ENCODE results near the gene SMIM44. TPM values are rescaled to one million over a fixed set of nuclear protein-coding genes. Genes with fewer than 3 reads are reported as not detected.

SMIM44 gene
- polyA plus RNA-seq, 4 donors, result 0.32 TPM; not detected in 3

DNA sequence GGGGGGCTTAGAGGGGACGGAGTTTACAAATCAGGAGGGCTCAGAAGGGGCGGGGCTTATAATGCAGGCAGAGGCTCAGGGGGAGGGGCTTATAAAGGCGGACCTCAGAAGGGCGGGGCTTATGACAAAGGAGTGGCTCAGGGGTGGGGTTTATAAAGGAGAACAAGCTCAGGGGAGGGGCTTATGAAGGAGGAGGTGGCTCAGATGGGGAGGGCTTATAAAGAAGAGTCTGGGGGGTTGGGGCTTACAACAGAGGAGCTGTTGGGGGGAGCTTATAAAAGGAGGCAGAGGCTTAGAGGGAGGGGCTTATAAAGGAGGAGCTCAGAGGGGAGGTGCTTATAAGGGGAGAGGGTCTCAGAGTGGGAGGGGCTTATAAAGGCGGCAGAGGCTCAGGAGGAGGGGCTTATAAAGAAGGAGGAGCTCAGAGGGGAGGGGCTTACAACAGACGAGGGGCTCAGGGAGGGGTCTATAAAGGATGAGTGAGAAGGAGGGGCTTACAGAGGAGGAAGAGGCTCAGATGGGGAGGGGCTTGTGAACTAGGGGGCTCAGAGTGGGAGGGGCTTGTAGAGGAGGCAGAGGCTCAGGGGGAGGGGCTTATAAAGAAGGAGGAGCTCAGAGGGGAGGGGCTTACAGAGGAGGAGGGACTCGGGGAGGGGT, 3.9 kb downstream of the SMIM44 start:
- DNase-seq (ENCODE audit: low read depth in 4 of 4, low spot score in 3 of 4), result no peak

DNA sequence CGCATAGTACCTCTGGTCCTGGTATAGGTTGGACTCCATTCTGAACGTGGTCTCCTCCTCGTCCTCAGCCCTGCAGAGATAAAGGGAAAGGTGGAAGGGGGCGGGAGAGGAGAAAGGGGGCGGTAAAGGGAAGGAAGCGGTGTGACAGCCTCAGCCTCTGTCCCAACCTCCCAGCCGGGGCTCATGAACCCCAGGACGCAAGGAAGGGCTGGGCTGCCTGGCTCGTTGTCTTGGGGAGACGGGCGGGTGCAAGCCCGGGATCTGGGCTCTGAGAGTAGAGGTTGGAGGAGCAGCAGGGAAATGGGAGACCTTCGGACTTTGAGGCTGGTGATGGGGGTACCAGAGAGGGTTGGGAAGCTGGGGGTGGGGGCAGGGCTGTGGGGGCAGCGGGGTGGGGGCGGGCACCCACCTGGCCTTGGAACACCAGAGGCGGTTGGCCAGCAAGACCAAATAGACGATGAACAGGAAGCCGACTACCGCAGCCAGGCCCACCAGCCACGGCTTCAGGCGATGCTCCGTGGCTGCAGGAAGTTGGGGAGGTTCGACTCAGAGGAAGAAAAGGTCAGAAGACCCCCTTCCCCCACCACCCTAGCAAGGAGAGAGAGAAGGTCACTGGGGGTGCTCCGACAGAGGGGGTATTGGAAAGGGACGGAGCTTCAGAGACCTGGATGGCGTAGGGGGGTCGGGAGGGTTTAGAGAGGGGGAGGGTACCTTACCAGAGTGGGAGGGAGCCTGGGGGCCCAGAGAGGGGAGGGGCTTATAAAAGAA, 4.6 kb downstream of the SMIM44 start:
- no peak for DNase-seq (ENCODE audit: low read depth in 4 of 4, low spot score in 3 of 4)

DNA sequence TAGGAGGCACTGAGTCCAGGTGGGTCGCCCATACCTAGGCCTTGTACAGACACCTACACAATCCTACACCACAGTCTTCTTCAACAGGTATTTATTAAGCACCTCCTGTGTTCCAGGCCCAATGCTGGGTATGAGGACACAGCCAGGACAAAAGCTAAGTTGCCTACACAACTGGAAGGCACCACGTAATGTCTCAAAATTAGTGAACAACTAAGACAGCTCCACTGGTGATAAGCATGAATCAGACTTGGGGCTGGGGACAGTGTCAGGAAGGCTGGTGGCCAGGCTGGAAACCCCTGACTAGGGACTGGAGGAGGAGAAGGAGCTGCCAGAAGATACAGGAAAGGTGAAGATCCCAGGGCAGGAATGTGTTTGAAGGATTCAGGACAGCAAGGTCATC, 5.3 kb downstream of the SMIM44 start:
- no peak for DNase-seq (ENCODE audit: low read depth in 4 of 4, low spot score in 3 of 4)

DNA sequence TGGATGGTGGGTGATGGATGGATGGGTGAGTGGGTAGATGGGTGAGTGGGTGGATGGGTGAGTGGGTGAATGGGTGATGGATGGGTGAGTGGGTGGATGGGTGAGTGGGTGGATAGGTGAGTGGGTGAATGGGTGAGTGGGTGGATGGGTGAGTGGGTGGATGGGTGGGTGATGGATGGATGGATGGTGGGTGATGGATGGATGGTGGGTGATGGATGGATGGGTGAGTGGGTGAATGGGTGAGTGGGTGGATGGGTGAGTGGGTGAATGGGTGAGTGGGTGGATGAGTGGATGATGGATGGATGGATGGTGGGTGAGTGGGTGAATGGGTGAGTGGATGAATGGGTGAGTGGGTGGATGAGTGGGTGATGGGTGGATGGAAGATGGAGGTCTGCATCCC, 5.7 kb downstream of the SMIM44 start:
- DNase-seq (ENCODE audit: low read depth in 4 of 4, low spot score in 3 of 4), result no peak

DNA sequence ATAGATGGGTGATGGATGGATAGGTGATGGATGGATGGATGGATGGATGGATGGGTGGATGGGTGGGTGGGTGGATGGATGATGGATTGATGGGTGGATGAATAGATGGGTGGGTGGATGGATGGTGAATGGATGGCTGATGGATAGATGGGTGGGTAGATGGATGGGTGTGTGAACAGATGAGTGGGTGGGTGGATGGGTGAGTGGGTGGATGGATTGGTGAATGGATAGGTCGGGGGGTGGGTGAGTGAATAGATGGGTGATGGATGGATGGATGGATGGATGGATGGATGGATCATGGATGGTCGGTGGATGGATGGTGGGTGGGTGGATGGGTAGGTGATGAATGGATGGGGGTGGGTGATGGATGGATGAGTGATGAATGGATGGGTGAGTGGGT, 6.4 kb downstream of the SMIM44 start:
- DNase-seq (ENCODE audit: low read depth in 4 of 4, low spot score in 3 of 4), result no peak

DNA sequence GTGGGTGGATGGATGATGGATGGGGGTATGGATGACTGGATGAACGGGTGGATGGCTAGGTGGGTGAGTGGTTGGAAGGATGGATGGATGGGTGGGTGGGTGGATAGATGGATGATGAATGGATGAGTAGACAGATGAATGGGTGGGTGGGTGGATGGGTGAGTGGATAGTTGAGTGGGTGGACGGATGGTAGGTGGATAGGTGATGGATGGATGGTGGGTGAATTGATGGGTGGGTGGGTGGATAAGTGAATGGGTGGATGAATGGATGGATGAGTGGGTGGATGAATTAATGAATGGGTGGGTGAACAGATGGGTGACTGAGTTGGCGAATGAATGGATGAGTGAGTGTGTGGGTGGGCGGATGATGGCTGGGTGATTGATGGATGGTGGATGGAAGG, 7.8 kb downstream of the SMIM44 start:
- no peak for DNase-seq (ENCODE audit: low read depth in 4 of 4, low spot score in 3 of 4)

DNA sequence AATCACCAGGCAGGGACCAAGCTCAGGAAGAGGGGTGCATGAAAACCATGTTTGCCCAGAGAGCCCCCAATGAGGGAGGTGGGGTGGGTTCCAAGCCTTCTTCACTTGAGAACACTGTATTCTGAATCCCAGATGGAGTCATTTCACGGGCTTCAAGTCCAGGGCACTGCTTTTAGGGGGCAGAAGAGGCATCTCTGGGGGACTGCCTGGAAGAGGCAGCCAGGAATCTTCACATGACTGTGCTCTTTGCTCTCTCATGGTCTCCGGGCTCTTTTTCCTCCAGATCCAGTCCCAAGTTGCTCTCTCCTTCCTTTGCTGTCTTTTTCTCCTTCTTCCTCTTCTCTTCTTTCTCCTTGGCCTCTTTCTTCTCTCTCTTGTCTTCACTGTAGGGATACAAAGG, 8.6 kb downstream of the SMIM44 start:
- DNase-seq (ENCODE audit: low read depth in 4 of 4, low spot score in 3 of 4), result no peak

DNA sequence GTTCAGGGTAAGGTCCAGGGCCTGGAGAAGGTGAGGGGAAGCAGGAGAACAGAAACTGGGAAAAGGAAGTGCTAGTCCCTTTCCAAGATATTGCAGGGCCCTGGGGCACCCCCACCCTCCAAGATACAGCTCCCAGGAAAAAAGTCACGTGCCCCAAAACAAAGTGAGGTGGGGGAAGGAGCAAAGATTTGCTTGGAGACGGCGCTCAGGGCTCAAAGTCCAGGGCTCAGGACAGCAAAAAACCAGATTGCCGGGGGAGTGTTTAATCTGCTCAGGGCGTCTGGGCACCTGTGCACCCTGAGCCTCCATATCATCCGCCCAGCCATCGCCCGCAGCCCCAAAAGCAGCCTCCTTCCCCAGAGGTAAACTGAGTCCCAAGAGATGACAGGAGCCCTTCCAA, 9.2 kb downstream of the SMIM44 start:
- DNase-seq (ENCODE audit: low read depth in 4 of 4, low spot score in 3 of 4), result no peak

DNA sequence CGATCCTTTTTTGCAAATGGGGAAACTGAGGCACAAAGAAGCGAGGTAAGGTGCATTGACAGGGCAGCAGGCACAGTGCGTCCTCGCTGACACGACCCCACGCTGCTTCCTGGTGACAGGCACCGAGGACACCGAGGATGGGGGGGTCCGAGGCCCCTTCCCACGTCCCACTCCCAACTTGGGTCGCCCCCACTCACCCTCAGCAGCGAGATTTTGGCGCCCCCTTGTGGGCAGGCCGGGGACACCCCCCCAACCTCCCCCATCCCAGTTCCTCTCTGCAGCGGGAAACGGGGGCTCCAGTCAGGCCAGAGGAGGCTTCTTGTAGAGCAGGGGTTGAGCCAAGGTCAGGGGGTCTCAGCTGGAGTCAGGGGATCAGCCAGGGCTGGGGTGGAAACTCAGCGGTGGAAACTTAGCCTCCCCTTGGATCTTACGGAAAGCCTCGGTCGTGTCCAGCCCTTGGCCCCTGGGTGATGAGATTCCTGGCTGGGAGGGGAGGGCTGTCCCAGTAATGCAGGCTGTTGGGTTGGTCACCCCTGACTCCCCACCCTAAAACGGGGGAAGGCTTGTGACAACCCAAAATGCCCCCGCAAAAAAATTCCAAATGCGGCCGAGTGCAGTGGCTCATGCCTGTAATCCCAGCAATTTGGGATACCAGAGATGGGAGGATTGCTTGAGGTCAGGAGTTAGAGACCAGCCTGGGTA, 11.1 kb downstream of the SMIM44 start:
- DNase-seq (ENCODE audit: low read depth in 4 of 4, low spot score in 3 of 4), result no peak

DNA sequence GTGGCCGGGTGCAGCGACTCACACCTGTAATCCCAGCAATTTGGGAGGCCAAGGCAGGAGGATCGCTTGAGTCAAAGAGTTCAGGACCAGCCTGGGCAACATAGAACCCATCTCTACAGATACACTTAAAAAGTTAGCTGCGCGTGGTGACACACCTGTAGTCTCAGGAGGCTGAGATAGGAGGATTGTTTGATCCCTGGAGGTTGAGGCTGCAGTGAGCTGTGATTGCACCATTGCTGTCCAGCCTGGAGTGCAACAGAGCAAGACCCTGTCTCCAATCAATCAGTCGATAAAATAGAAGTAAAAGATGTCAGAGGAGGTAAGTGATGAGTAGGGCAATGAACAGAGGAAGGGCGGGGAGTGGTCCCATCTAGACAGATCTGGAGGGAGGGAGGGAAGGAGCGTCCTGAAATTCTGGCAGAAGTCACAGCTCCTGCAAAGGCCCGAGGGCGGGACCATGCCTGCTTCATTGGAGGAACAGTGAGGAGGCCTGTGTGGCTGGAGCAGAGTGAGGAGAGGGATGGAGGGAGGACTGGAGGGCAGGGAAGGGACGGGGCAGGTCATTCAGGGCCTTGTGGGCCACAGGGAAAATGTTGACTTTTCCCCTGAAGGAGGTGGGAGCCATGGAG, 12.6 kb downstream of the SMIM44 start:
- DNase-seq (ENCODE audit: low read depth in 4 of 4, low spot score in 3 of 4), result no peak

DNA sequence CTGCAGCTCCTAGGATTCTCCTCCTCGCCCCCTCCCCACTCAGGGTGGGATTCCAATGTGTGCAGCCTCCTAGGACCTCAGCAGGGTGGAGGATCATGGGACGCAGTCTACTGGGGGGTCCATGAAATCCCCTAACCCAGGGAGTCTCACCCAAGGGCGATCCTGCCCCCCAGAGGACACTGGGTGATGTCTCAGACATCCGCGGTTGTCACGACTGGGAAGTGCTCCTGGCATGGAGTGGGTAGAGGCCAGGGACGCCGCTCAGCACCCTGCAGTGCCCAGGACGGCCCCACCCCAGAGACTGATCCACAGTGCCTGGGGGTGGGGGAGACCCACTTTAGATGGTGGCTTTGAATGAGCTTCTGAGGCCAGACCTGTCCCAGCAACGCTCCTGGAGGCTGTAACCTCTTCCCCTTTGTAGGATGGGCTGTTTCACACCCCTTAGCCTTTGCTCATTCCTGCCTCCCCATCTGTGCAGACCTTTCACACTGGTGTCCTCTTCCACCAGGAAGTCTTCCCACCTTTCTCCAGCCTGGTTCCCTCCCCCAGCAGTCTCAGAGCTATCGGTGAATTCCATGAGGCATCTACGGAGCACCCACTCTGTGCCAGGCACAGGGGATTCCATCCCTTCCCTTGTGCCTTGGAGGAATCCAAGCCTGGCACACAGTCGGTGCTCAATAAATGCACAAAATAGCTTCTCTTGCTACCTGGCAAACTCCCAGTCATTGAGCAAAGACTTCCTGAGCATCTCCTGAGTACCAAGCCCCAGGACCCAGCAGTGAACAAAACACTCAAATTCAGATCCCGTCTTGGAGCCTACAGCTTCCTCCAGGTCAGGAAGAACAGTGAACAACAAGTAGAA, 13.4 kb downstream of the SMIM44 start:
- no peak for DNase-seq (ENCODE audit: low read depth in 4 of 4, low spot score in 3 of 4)

DNA sequence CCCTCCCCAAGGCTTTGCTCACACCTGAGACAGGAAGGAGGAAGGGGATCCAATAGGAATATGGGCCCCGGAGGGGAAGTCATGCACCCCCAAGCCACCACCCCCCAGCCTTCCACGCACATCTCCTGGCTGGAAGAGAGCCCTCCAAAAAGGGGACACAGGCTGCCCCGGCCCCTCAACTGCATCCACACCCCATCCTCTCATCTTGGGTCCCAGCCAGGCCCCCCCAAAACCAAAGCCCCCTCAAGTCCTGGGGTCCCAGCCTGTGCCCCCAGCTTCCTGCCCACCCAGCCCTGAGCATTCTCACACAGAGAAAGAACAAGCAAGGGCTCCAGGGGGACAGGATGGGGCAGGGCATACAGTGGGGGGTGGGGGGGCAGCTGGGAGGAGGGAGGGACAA, 15.0 kb downstream of the SMIM44 start:
- no peak for DNase-seq (ENCODE audit: low read depth in 4 of 4, low spot score in 3 of 4)

DNA sequence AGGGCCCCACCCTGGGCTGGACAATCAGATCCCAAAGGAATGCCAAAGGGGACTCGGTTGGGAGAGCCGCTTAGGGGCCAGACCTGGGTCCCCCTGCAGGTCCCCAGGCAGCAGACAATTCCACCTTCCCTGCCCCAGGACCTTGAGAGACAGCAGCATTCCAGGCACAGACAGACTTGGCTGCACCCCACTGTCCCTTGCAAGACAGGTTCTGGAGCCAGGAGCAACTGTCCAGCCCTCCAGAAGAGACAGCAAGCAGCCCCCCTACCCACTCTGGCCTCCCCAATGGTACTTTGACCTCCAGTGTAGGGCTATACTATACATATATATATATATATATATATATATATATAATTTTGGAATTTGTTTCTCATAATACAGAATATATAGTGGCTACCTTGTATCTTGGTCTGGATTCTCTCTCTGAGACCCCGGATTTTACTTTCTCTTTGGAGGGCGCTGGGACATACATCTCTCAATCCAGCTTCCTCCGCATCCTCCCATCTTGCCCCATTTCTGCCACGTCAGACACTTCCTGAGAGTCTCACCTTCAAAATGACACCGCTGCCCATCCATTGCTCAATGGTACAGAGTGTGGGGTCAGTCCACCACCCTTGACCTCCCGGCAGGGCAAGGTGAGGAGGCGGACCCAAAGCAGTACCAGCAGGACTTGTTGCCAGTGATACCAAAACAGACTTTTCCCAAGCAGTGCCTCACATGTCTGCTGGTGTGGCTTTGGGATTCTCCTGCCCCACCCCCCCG, 15.6 kb downstream of the SMIM44 start:
- no peak for DNase-seq (ENCODE audit: low read depth in 4 of 4, low spot score in 3 of 4)

DNA sequence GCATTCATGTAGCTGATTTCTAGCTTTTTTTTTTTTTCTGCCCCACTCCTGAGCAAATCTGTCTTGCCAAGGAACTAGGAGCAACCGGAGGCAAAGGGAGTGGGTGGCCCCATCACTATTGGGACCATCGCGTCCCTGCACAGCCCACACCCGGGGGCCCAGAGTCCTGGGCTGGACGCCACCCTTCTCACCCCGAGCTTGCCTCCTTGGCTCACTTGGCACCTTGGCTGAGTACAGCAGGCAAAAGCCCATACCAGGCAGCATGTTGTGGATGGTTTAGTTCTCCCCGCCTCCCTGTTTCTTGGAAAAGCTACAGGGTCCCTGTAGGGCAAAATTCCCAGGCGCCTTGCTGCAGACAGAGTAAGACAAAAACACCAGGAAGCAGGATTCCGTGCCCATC, 16.6 kb downstream of the SMIM44 start:
- no peak for DNase-seq (ENCODE audit: low read depth in 4 of 4, low spot score in 3 of 4)

DNA sequence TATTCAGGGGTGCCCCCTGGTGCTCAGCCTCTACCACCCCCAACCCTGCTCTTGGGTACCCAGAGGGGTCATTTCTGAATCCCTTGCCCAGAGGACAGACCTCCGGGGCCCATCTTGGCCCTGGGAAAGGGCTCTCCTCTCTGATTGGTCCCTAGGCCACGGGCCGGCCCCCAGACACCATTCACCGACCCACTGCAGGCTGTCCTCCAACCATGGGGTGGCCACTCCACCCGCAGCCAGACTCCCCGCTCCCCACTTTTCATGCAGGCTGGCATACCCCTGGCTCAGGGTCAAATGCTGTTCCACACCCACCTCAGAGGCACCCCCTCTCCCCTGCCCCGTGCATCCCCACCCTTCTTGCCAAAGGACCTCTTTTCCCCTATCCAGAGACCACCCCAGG, 17.7 kb downstream of the SMIM44 start:
- no peak for DNase-seq (ENCODE audit: low read depth in 4 of 4, low spot score in 3 of 4)

DNA sequence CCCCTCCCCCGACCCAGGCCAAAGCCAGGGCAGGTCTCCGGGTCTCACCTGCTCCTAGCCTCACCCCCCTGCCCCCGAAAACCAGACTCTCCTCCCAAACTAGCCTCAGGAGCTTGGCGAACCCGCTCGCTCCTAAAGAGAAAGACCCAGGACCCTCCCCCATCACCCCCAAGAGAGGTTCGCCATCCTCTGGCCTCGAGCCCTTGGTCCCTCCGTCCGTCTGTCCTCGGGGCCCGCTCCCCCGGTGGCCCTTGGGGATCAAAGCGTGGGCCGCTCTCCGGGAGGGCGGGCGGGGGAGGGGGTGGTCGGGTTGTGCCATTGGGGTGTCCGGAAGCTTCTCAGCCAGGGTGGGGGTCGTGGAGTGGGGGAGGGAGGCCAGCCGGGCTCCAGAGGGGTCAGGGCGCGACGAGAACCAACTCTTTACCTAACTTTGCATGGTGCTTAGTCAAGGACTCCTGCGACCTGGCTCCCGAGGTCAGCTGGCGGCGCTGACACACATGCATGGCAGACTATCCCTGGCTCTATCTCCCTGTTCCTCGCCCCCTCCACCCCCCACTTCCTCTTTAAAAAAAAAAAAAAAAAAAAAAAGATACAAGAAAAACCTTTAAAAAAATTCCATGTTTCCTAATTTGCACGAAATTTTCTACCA, 18.5 kb downstream of the SMIM44 start:
- no peak for DNase-seq (ENCODE audit: low read depth in 4 of 4, low spot score in 3 of 4)

DNA sequence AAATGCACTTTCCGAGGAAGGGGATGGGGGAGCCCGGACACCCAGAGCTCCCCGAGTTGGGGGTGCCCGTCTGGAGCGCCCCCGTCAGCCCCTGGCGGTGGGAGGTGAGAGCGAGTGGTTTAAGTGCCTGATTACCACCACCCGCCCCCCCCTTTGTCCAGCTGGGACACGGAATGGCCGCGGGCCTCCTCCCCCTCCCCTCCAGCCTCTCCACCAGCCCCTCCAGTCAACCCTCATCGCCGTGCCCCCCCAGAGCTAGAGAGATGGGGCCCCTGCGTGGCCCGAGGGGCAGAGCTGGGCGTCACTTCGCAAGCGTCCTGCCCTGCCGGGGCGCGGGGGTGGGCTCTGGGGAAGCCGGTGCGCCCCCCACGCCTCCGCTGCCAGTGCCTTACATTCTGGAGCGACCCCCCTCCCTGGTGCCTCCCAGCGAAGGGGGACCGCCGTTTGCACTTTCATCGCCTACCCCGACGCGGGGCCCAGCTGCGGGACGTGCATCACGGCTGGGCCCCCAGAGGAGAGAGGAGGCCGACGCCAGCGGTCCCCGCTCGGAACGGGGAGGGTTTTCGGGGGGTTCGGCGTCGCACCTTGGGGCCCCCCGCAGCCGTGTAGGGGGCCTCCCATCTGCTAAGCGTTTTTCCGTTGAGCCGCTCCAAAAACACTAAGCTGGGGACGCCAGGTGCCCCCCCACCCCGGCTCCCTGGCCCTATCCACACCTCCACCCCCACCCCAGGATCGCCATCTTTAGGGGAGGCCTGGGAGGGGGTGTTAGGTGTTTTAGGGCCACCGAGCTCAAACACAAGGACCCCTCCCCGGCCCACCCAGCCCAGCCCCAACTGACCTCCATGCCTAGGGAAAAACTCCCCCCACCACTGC, 19.3 kb downstream of the SMIM44 start:
- no peak for DNase-seq (ENCODE audit: low read depth in 4 of 4, low spot score in 3 of 4)

DNA sequence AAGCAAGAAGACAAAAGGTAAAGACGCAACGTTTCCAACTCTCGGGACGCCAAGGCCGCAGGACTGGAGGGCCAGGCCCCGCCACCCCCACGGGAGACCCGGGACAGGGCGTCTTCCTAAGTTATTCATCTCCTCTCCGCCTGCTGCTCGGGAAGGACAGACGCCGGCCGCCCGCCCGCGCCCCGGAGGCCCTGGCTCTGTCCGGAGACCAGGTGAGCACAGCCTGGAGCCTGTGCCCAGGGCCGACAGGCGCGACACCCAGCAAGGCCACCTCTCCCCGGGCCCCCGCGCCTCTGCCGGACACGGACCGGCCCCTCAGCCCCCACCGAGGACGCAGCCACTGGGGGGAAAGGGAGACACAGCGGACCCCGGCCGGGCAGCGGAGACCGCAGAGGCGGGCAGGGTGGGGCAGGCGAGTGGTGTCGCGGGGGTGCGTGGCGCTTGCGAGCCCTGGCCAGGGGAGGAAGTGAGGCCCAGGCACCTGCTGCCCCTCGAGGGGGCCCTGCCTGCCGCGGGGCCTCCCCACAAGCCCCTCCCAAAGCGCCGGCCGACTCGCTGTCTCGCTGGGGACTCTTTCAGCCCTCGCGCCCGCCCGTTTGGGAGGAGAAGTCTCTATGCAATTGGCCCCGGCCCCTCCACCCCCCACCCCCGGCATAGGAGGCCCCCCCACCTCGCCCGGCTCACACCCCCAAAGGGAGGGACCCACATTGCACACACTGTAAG, 20.1 kb downstream of the SMIM44 start:
- no peak for DNase-seq (ENCODE audit: low read depth in 4 of 4, low spot score in 3 of 4)
